ENCODE data around the gene RANBP10. TPM values are rescaled to one million over a fixed set of nuclear protein-coding genes. Genes with fewer than 3 reads are reported as not detected.

RANBP10 gene
- total and polyA plus RNA-seq, 2 of the 13 experiments (the other 11 are each of a cell fraction or from before 2014, with no cell fraction given): 9.2 to 22.7 TPM

- FAIRE-seq (no peak), ATAC-seq (no peak), DNase-seq (ENCODE audit: low spot score) (no peak)
- H3K9me3 ChIP-seq (ENCODE audit: low read length): no peaks in the 10 kb centered on the region
- no peaks in the 10 kb centered on the region for H3K27me3 ChIP-seq (ENCODE audit: control insufficient read depth in 1 of 2, insufficient read depth in 2 of 2, low read length in 2 of 2)
- H3K4me3 ChIP-seq (replicated peaks in 1 of 3; ENCODE audit: insufficient read depth in 1 of 3, low read depth in 2 of 3, low read length in 3 of 3): no peak overlapping the region
- H3K79me2 ChIP-seq (ENCODE audit: insufficient read depth, low read length): no peaks in the 10 kb centered on the region
- no peak overlapping the region for H3K9ac ChIP-seq (ENCODE audit: insufficient read depth, low read depth, low read length)
- no peak overlapping the region for H3K4me2 ChIP-seq (ENCODE audit: low read depth, low read length)
- H4K20me1 ChIP-seq (ENCODE audit: insufficient read depth, low read length): no peaks in the 10 kb centered on the region
- no peak overlapping the region for H2AFZ ChIP-seq (ENCODE audit: low read length)
- peaks cover 13% of the 10 kb centered on the region for H3K4me1 ChIP-seq (ENCODE audit: insufficient read depth, low read length)
- TF ChIP-seq CEBPG (CRISPR knock-in tag; IDR thresholded peaks at IDR 0.05) (peak; percentile 43; the same call in 1 of the 2 replicates), RAD21 (CRISPR knock-in tag; IDR thresholded peaks at IDR 0.05) (no peak), CEBPB (IDR thresholded peaks at IDR 0.05; ENCODE audit: borderline replicate concordance, low read depth, low read length) (peak; percentile 56; the same call in 1 of the 2 replicates), SMYD3 (CRISPR knock-in tag; IDR thresholded peaks at IDR 0.05) (no peak), ZNF496 (CRISPR knock-in tag; IDR thresholded peaks at IDR 0.05; ENCODE audit: insufficient replicate concordance) (no peak), NR2F1 (CRISPR knock-in tag; IDR thresholded peaks at IDR 0.05) (no peak)
- 92% methylated on average over 7 of the region's 7 CpGs for WGBS (ENCODE audit: low lambda C conversion rate)
- BruUV-seq (replicated peaks): no TSS peak
- peaks cover 0 to 2% of the 10 kb centered on the region in 2 experiments; a peak in 1 of 5 replicates for H3K36me3 ChIP-seq (replicated peaks in 1 of 2; ENCODE audit: control insufficient read depth in 1 of 2, insufficient read depth in 2 of 2, low read length in 2 of 2)
- ChIA-PET POLR2A (no interaction called here), CTCF (ENCODE audit: low intra/inter-chr PET ratio, low total read pairs) (no interaction called here)
- H3K27ac ChIP-seq (ENCODE audit: extremely low read length, insufficient read depth, low read length): no peak overlapping the region
- in situ Hi-C loops (cut with HindIII; ENCODE audit: extremely low pct_ligation_motif_present, low pct_unique_long_range_greater_than_20kb): no loop called here
- intact Hi-C loops (cut with micrococcal nuclease; ENCODE audit: unreplicated experiment): no loop called here
These were observed 107.1 kb downstream of the RANBP10 start for GRCh38 chr16:67699265-67699664.

- no peaks in the 10 kb centered on the region for H4K20me1 ChIP-seq (ENCODE audit: insufficient read depth, low read length)
- WGBS (ENCODE audit: low lambda C conversion rate): 73% methylated on average over 4 of the region's 4 CpGs
- BruUV-seq (replicated peaks): no TSS peak
- DNase-seq (ENCODE audit: low spot score): no peak
- H3K27me3 ChIP-seq (ENCODE audit: control insufficient read depth in 1 of 2, insufficient read depth in 2 of 2, low read length in 2 of 2): no peaks in the 10 kb centered on the region
- peak; percentile 49 for ATAC-seq
- POLR2A ChIA-PET: no interaction called here
- H3K9me3 ChIP-seq (ENCODE audit: low read length): no peaks in the 10 kb centered on the region
- H3K4me3 ChIP-seq (replicated peaks in 1 of 3; ENCODE audit: insufficient read depth in 1 of 3, low read depth in 2 of 3, low read length in 3 of 3): no peak overlapping the region
- H3K27ac ChIP-seq (ENCODE audit: extremely low read length, insufficient read depth, low read length): no peak overlapping the region
- intact Hi-C loops (cut with micrococcal nuclease; ENCODE audit: unreplicated experiment): no loop called here
- in situ Hi-C loops (cut with HindIII; ENCODE audit: extremely low pct_ligation_motif_present, low pct_unique_long_range_greater_than_20kb): no loop called here
- no peak overlapping the region for H2AFZ ChIP-seq (ENCODE audit: low read length)
- no peak overlapping the region for H3K4me2 ChIP-seq (ENCODE audit: low read depth, low read length)
- peak; percentile 39 for FAIRE-seq
- CTCF ChIA-PET (ENCODE audit: low intra/inter-chr PET ratio, low total read pairs): no interaction called here
- peaks cover 13% of the 10 kb centered on the region for H3K4me1 ChIP-seq (ENCODE audit: insufficient read depth, low read length)
- no peak overlapping the region for H3K9ac ChIP-seq (ENCODE audit: insufficient read depth, low read depth, low read length)
- peaks cover 0 to 2% of the 10 kb centered on the region in 2 experiments; a peak in 1 of 5 replicates for H3K36me3 ChIP-seq (replicated peaks in 1 of 2; ENCODE audit: control insufficient read depth in 1 of 2, insufficient read depth in 2 of 2, low read length in 2 of 2)
- no peaks in the 10 kb centered on the region for H3K79me2 ChIP-seq (ENCODE audit: insufficient read depth, low read length)
- no peak for TF ChIP-seq ZNF567 (CRISPR knock-in tag; IDR thresholded peaks at IDR 0.05; ENCODE audit: borderline replicate concordance)
- no peak for TF ChIP-seq FOXO1 (CRISPR knock-in tag; IDR thresholded peaks at IDR 0.05)
- TF ChIP-seq MEIS1 (CRISPR knock-in tag; IDR thresholded peaks at IDR 0.05; ENCODE audit: borderline replicate concordance): no peak
- no peak for TF ChIP-seq ZFP36L2 (CRISPR knock-in tag; IDR thresholded peaks at IDR 0.05)
- no peak for TF ChIP-seq MBNL3 (CRISPR knock-in tag; conservative IDR thresholded peaks at IDR 0.05)
- TF ChIP-seq JUND (CRISPR knock-in tag; IDR thresholded peaks at IDR 0.05): no peak
- TF ChIP-seq DPF2 (CRISPR knock-in tag; IDR thresholded peaks at IDR 0.05; ENCODE audit: borderline replicate concordance, low read depth): no peak
- no peak for TF ChIP-seq ZNF672 (CRISPR knock-in tag; IDR thresholded peaks at IDR 0.05)
- no peak for TF ChIP-seq ZNF800 (CRISPR knock-in tag; IDR thresholded peaks at IDR 0.05)
- no peak for TF ChIP-seq KLF16 (CRISPR knock-in tag; IDR thresholded peaks at IDR 0.05)
- no peak for TF ChIP-seq NRL (CRISPR knock-in tag; IDR thresholded peaks at IDR 0.05; ENCODE audit: borderline replicate concordance)
- TF ChIP-seq ZNF775 (CRISPR knock-in tag; IDR thresholded peaks at IDR 0.05; ENCODE audit: borderline replicate concordance): no peak
These were observed 108.8 kb downstream of the RANBP10 start for GRCh38 chr16:67697422-67698185.

Measured in HepG2 (cell line).